H9 (cell line): ENCODE data around the gene CCDC185. TPM values are rescaled to one million over a fixed set of nuclear protein-coding genes. Genes with fewer than 3 reads are reported as not detected.

ENCODE experiments used
- DNase-seq: peaks from one replicate; pipeline ENCODE4 v3.0.0-alpha.2; 2017
- H2AFZ ChIP-seq: one replicate; pipeline ENCODE4 v1.6.1; 2013; ENCODE audit warnings: mild to moderate bottlenecking, low read length, control low read depth, moderate library complexity
- H2AK5ac ChIP-seq: 2 replicates; pipeline ENCODE4 v1.6.1; 2013; ENCODE audit warnings: low read length, control low read depth, mixed read lengths; ENCODE audit not compliant: insufficient read length
- H2BK120ac ChIP-seq: one replicate; pipeline ENCODE4 v1.6.1; 2013; ENCODE audit warnings: low read depth, mild to moderate bottlenecking, low read length, control low read depth, inconsistent platforms; ENCODE audit not compliant: poor library complexity, severe bottlenecking
- H2BK12ac ChIP-seq: 2 replicates; pipeline ENCODE4 v1.6.1; 2013; ENCODE audit warnings: low read length, control low read depth, mixed read lengths, low read depth; ENCODE audit not compliant: insufficient read length
- H2BK15ac ChIP-seq: 2 replicates; pipeline ENCODE4 v1.6.1; 2013; ENCODE audit warnings: low read depth, low read length, control low read depth
- H2BK20ac ChIP-seq: one replicate; pipeline ENCODE4 v1.6.1; 2013; ENCODE audit warnings: low read depth, mild to moderate bottlenecking, low read length, control low read depth, inconsistent platforms; ENCODE audit not compliant: poor library complexity, severe bottlenecking
- H2BK5ac ChIP-seq: 2 replicates; pipeline ENCODE4 v1.6.1; 2013; ENCODE audit warnings: low read length, control low read depth, mixed read lengths; ENCODE audit not compliant: insufficient read length
- H3K14ac ChIP-seq: 2 replicates; pipeline ENCODE4 v1.6.1; 2013; ENCODE audit warnings: low read length, control low read depth; ENCODE audit not compliant: insufficient read depth
- H3K18ac ChIP-seq: 2 replicates; pipeline ENCODE4 v1.6.1; 2013; ENCODE audit warnings: low read depth, mild to moderate bottlenecking, mixed read lengths, low read length, control low read depth; ENCODE audit not compliant: insufficient read length
- H3K23ac ChIP-seq: 2 replicates; pipeline ENCODE4 v1.6.1; 2013; ENCODE audit warnings: low read length, control low read depth, mixed read lengths, low read depth; ENCODE audit not compliant: insufficient read length
- H3K23me2 ChIP-seq: 2 replicates; pipeline ENCODE4 v1.6.1; 2013; ENCODE audit warnings: low read depth, mild to moderate bottlenecking, mixed read lengths, low read length, control low read depth; ENCODE audit not compliant: insufficient read length, poor library complexity, severe bottlenecking
- H3K27ac ChIP-seq: 2 replicates; pipeline ENCODE4 v1.5.1; 2013; ENCODE audit warnings: low read length, control low read depth, mixed read lengths, low read depth; ENCODE audit not compliant: insufficient read length
- H3K27me3 ChIP-seq: 2 replicates; pipeline ENCODE4 v1.6.1; 2013; ENCODE audit warnings: low read length, control low read depth, inconsistent platforms; ENCODE audit not compliant: insufficient read depth
- H3K4ac ChIP-seq: 2 replicates; pipeline ENCODE4 v1.6.1; 2013; ENCODE audit warnings: low read depth, mild to moderate bottlenecking, control low read depth, inconsistent platforms, low read length, moderate library complexity
- H3K4me1 ChIP-seq: 2 replicates; pipeline ENCODE4 v1.6.1; 2013; ENCODE audit warnings: low read length, control low read depth, inconsistent platforms; ENCODE audit not compliant: insufficient read depth
- H3K4me2 ChIP-seq: 2 replicates; pipeline ENCODE4 v1.6.1; 2013; ENCODE audit warnings: low read length, control low read depth, mixed read lengths; ENCODE audit not compliant: insufficient read length, insufficient read depth
- H3K56ac ChIP-seq: 2 replicates; pipeline ENCODE4 v1.6.1; 2013; ENCODE audit warnings: low read depth, mild to moderate bottlenecking, mixed read lengths, low read length, control low read depth; ENCODE audit not compliant: insufficient read length
- H3K79me1 ChIP-seq: 2 replicates; pipeline ENCODE4 v1.6.1; 2013; ENCODE audit warnings: low read depth, mild to moderate bottlenecking, moderate library complexity, low read length, control low read depth, inconsistent platforms; ENCODE audit not compliant: insufficient read depth, poor library complexity, severe bottlenecking
- H3K79me2 ChIP-seq: 2 replicates; pipeline ENCODE4 v1.6.1; 2013; ENCODE audit warnings: low read length, control low read depth, inconsistent platforms; ENCODE audit not compliant: insufficient read depth
- H3K9ac ChIP-seq: 2 replicates; pipeline ENCODE4 v1.6.1; 2013; ENCODE audit warnings: low read length, control low read depth, mixed read lengths; ENCODE audit not compliant: insufficient read length; ENCODE audit errors: extremely low read depth
- H3K9me3 ChIP-seq: one replicate; pipeline ENCODE4 v1.6.1; 2013; ENCODE audit warnings: low read depth, low read length, inconsistent platforms; ENCODE audit not compliant: control insufficient read depth
- H3T11ph ChIP-seq: one replicate; pipeline ENCODE4 v1.6.1; 2013; ENCODE audit warnings: mild to moderate bottlenecking, low read length, control low read depth, inconsistent platforms
- H4K20me1 ChIP-seq: one replicate; pipeline ENCODE4 v1.6.1; 2013; ENCODE audit not compliant: control insufficient read depth, insufficient read length, insufficient read depth
- H4K5ac ChIP-seq: 2 replicates; pipeline ENCODE4 v1.6.1; 2013; ENCODE audit warnings: low read depth, mild to moderate bottlenecking, mixed read lengths, low read length, control low read depth; ENCODE audit not compliant: insufficient read length
- H4K8ac ChIP-seq: replicated peaks from 2 replicates; pipeline ENCODE4 v1.6.1; 2013; ENCODE audit warnings: low read length, control low read depth, mixed read lengths, low read depth; ENCODE audit not compliant: insufficient read length
- H4K91ac ChIP-seq: 2 replicates; pipeline ENCODE4 v1.6.1; 2013; ENCODE audit warnings: low read depth, mild to moderate bottlenecking, moderate library complexity, mixed read lengths, low read length, control low read depth; ENCODE audit not compliant: insufficient read length
- H3K27ac Mint-ChIP-seq, 3 experiments: 2 replicates in 2 of 3; 3 replicates in 1 of 3; pipeline ENCODE4 v1.8.0; 2020 to 2021; ENCODE audit warnings: mixed read lengths in 3 of 3, mild to moderate bottlenecking in 1 of 3, moderate library complexity in 1 of 3
- H3K27me3 Mint-ChIP-seq: 2 replicates; pipeline ENCODE4 v1.8.0; 2021; ENCODE audit warnings: low read depth, mild to moderate bottlenecking, moderate library complexity, mixed read lengths
- H3K36me3 Mint-ChIP-seq, 3 experiments: 2 replicates in 2 of 3; 3 replicates in 1 of 3; pipeline ENCODE4 v1.8.0; 2020 to 2021; ENCODE audit warnings: low read depth in 3 of 3, mixed read lengths in 3 of 3; ENCODE audit not compliant: insufficient read depth in 1 of 3
- H3K4me1 Mint-ChIP-seq, 2 experiments: 2 replicates each; pipeline ENCODE4 v1.8.0; 2020; ENCODE audit warnings: mixed read lengths in 2 of 2
- H3K4me3 Mint-ChIP-seq, 2 experiments: 2 replicates in 1 of 2; 3 replicates in 1 of 2; pipeline ENCODE4 v1.8.0; 2020 to 2021; ENCODE audit warnings: mild to moderate bottlenecking in 2 of 2, mixed read lengths in 2 of 2, moderate library complexity in 1 of 2
- H3K9me3 Mint-ChIP-seq, 2 experiments: 2 replicates in 1 of 2; 3 replicates in 1 of 2; pipeline ENCODE4 v1.8.0; 2020; ENCODE audit warnings: mild to moderate bottlenecking in 2 of 2, mixed read lengths in 2 of 2, moderate library complexity in 1 of 2
- CTCF ChIP-seq: fragments of 200-600 bp; sonication (generic); conservative IDR thresholded peaks from 3 replicates; pipeline ENCODE4 v1.8.0; 2021; ENCODE audit warnings: antibody characterized with exemption, mild to moderate bottlenecking
- WGBS: extraction: QIAGEN DNeasy Blood & Tissue Kit; methylation state at CpG from one replicate; pipeline ENCODE4 v1.1.7; 2013; ENCODE audit warnings: missing lambda C conversion rate, low lambda C conversion rate, mixed read lengths; ENCODE audit not compliant: insufficient read length; ENCODE audit errors: extremely low coverage; 5-methylcytosine and 5-hydroxymethylcytosine counted together
- total RNA-seq: library from RNA; stranded (reverse); gene quantifications from 2 replicates; pipeline ENCODE4 v1.2.1, GENCODE V29; 2021

Gene CCDC185
- total RNA-seq, 1 experiment from 2014 or later: not detected

GRCh38 chr1:223363856-223364684 lies 29.1 kb upstream of the CCDC185 start, which contains the start of gene SUSD4:
TSS of gene SUSD4 (minus strand) at chr1:223364176. CDS start at chr1:223363425, 751 bp downstream.
- peaks cover 19% of the 10 kb centered on the region for H3K23me2 ChIP-seq
- no peak within 1 kb of the TSS for H4K8ac ChIP-seq
- no peak within 1 kb of the TSS for H2BK5ac ChIP-seq
- H4K91ac ChIP-seq: no peak within 1 kb of the TSS
- H3K4me1 Mint-ChIP-seq: peaks cover 13 to 22% of the 10 kb centered on the region in 2 experiments
- H2BK15ac ChIP-seq: no peak within 1 kb of the TSS
- H2BK12ac ChIP-seq: no peak within 1 kb of the TSS
- H3K27ac Mint-ChIP-seq: no peak within 1 kb of the TSS
- H2AK5ac ChIP-seq: no peak within 1 kb of the TSS
- H2BK120ac ChIP-seq: no peak within 1 kb of the TSS
- no peaks in the 10 kb centered on the region for H3K36me3 Mint-ChIP-seq
- H3K4ac ChIP-seq: no peak within 1 kb of the TSS
- peaks cover 81% of the 10 kb centered on the region for H3K27me3 Mint-ChIP-seq
- no peak within 1 kb of the TSS for H2AFZ ChIP-seq
- peaks cover 11% of the 10 kb centered on the region; the same call in 1 of the 2 replicates for H3K27me3 ChIP-seq
- H2BK20ac ChIP-seq: no peak within 1 kb of the TSS
- WGBS: no CpG with 5 or more reads among the region's 111 CpGs
- H4K5ac ChIP-seq: no peak within 1 kb of the TSS
- H3K79me2 ChIP-seq: no peaks in the 10 kb centered on the region
- H3K4me2 ChIP-seq: peak within 1 kb of the TSS; percentile 88
- H3T11ph ChIP-seq: no peak within 1 kb of the TSS
- H4K20me1 ChIP-seq: no peaks in the 10 kb centered on the region
- no peak for TF ChIP-seq CTCF
- H3K18ac ChIP-seq: no peak within 1 kb of the TSS
- DNase-seq: peak; percentile 83
- no peak within 1 kb of the TSS for H3K23ac ChIP-seq
- peak within 1 kb of the TSS; percentile 82 to 94 for H3K4me3 Mint-ChIP-seq
- H3K56ac ChIP-seq: no peak within 1 kb of the TSS
- H3K79me1 ChIP-seq: no peaks in the 10 kb centered on the region
- H3K14ac ChIP-seq: no peak within 1 kb of the TSS; the same call in 1 of the 2 replicates
- H3K9me3 ChIP-seq: no peaks in the 10 kb centered on the region
- H3K27ac ChIP-seq: no peak within 1 kb of the TSS
- peaks cover 2% of the 10 kb centered on the region; the same call in 1 of the 2 replicates for H3K4me1 ChIP-seq
- H3K9me3 Mint-ChIP-seq: peaks cover 0 to 2% of the 10 kb centered on the region in 2 experiments; a peak in 2 of 5 replicates
- no peak within 1 kb of the TSS for H3K9ac ChIP-seq
